SK-N-MC (cell line): Measurements from ENCODE around the gene ADAMTSL1.

ENCODE experiments used
- EZH2 ChIP-seq: fragments of 200-600 bp; sonication (generic); IDR thresholded peaks from one replicate; pipeline ENCODE4 v1.6.1; 2017; ENCODE audit warnings: antibody characterized with exemption
- POLR2AphosphoS5 ChIP-seq: IDR thresholded peaks from 2 replicates; pipeline ENCODE4 v1.6.1; 2012; ENCODE audit warnings: mild to moderate bottlenecking, low read depth, low read length, borderline replicate concordance

GRCh38 chr9:18771763-18772162 is 297.8 kb downstream of the ADAMTSL1 start:
- TF ChIP-seq POLR2AphosphoS5 (no peak), EZH2 (no peak)
